HepG2 (cell line): Measurements from ENCODE around the gene SP140L. TPM values are rescaled to one million over a fixed set of nuclear protein-coding genes. Genes with fewer than 3 reads are reported as not detected.
A peak's percentile ranks its signal among the peaks of the same experiment; 100 is the strongest.

Experiments used
- E2F1 ChIP-seq: sonication (generic); formaldehyde crosslinking; IDR thresholded peaks from 2 replicates; pipeline ENCODE4 v1.5.0; 2020; ENCODE audit warnings: missing genetic modification reagents
- FOXA3 ChIP-seq: IDR thresholded peaks from 2 replicates; pipeline ENCODE4 v1.6.1; 2016; ENCODE audit warnings: missing genetic modification reagents, missing compliant biosample characterization
- HNRNPUL1 ChIP-seq: fragments of 200-400 bp; formaldehyde crosslinking; IDR thresholded peaks from 2 replicates; pipeline ENCODE4 v1.6.1; 2017; ENCODE audit warnings: low read depth, mild to moderate bottlenecking, low read length, moderate library complexity
- MAFK ChIP-seq, 2 experiments: IDR thresholded peaks in 1 of 2; conservative IDR thresholded peaks in 1 of 2; 2 replicates each; pipeline ENCODE4 v1.6.1; 2011; ENCODE audit warnings: improper control_type of control experiment in 2 of 2, low read length in 2 of 2
- MZF1 ChIP-seq: sonication (generic); formaldehyde crosslinking; IDR thresholded peaks from 2 replicates; pipeline ENCODE4 v1.8.1; 2023; ENCODE audit warnings: mild to moderate bottlenecking, missing genetic modification reagents, borderline replicate concordance
- NFKB2 ChIP-seq: sonication (generic); formaldehyde crosslinking; IDR thresholded peaks from 2 replicates; pipeline ENCODE4 v1.4.0; 2020; ENCODE audit warnings: missing genetic modification reagents, borderline replicate concordance
- PATZ1 ChIP-seq: sonication (generic); formaldehyde crosslinking; IDR thresholded peaks from 2 replicates; pipeline ENCODE4 v1.4.0; 2020; ENCODE audit warnings: missing genetic modification reagents
- POLR2G ChIP-seq: fragments of 200-400 bp; formaldehyde crosslinking; IDR thresholded peaks from 2 replicates; pipeline ENCODE4 v1.6.1; 2018; ENCODE audit warnings: mild to moderate bottlenecking, low read depth, low read length, moderate library complexity
- SALL1 ChIP-seq: sonication (generic); formaldehyde crosslinking; IDR thresholded peaks from 2 replicates; pipeline ENCODE4 v1.8.0; 2022; ENCODE audit warnings: mild to moderate bottlenecking, missing genetic modification reagents
- SNAPC5 ChIP-seq: sonication (generic); formaldehyde crosslinking; IDR thresholded peaks from 2 replicates; pipeline ENCODE4 v1.8.1; 2023; ENCODE audit warnings: mild to moderate bottlenecking, missing genetic modification reagents, borderline replicate concordance
- TEAD2 ChIP-seq: sonication (generic); formaldehyde crosslinking; IDR thresholded peaks from 2 replicates; pipeline ENCODE4 v1.9.0; 2021; ENCODE audit warnings: missing genetic modification reagents
- ZBTB3 ChIP-seq: sonication (generic); formaldehyde crosslinking; IDR thresholded peaks from 2 replicates; pipeline ENCODE4 v1.4.0; 2020; ENCODE audit warnings: low read depth, mild to moderate bottlenecking, moderate library complexity, missing genetic modification reagents, borderline replicate concordance
- ZFP91 ChIP-seq: sonication (generic); formaldehyde crosslinking; IDR thresholded peaks from 2 replicates; pipeline ENCODE4 v1.9.0; 2022; ENCODE audit warnings: missing genetic modification reagents, mild to moderate bottlenecking, borderline replicate concordance
- ZKSCAN8 ChIP-seq: IDR thresholded peaks from 2 replicates; pipeline ENCODE4 v1.6.1; 2016; ENCODE audit warnings: borderline replicate concordance, missing genetic modification reagents, missing compliant biosample characterization
- ZNF274 ChIP-seq: sonication (generic); formaldehyde crosslinking; IDR thresholded peaks from 2 replicates; pipeline ENCODE4 v1.5.1; 2020; ENCODE audit warnings: mild to moderate bottlenecking, missing genetic modification reagents
- ZNF329 ChIP-seq: sonication (generic); formaldehyde crosslinking; IDR thresholded peaks from 2 replicates; pipeline ENCODE4 v1.9.0; 2021; ENCODE audit warnings: low read depth, mild to moderate bottlenecking, missing genetic modification reagents
- ZNF414 ChIP-seq: sonication (generic); formaldehyde crosslinking; IDR thresholded peaks from 2 replicates; pipeline ENCODE4 v1.5.0; 2020; ENCODE audit warnings: missing genetic modification reagents
- ZNF431 ChIP-seq: sonication (generic); formaldehyde crosslinking; IDR thresholded peaks from 2 replicates; pipeline ENCODE4 v1.9.0; 2022; ENCODE audit warnings: missing genetic modification reagents, low read depth, mild to moderate bottlenecking, borderline replicate concordance
- ZNF576 ChIP-seq: sonication (generic); formaldehyde crosslinking; IDR thresholded peaks from 2 replicates; pipeline ENCODE4 v1.4.0; 2020; ENCODE audit warnings: mild to moderate bottlenecking, missing genetic modification reagents
- ZNF619 ChIP-seq: sonication (generic); formaldehyde crosslinking; IDR thresholded peaks from 2 replicates; pipeline ENCODE4 v1.4.0; 2020; ENCODE audit warnings: mild to moderate bottlenecking, missing genetic modification reagents
- ZNF674 ChIP-seq: sonication (generic); formaldehyde crosslinking; IDR thresholded peaks from 2 replicates; pipeline ENCODE4 v1.5.0; 2020; ENCODE audit warnings: low read depth, mild to moderate bottlenecking, missing genetic modification reagents
- ZNF780A ChIP-seq: sonication (generic); formaldehyde crosslinking; IDR thresholded peaks from 2 replicates; pipeline ENCODE4 v1.8.0; 2022; ENCODE audit warnings: mild to moderate bottlenecking, missing genetic modification reagents, moderate library complexity
- ZSCAN12 ChIP-seq: sonication (generic); formaldehyde crosslinking; IDR thresholded peaks from 2 replicates; pipeline ENCODE4 v1.9.0; 2021; ENCODE audit warnings: mild to moderate bottlenecking, missing genetic modification reagents
- ZSCAN25 ChIP-seq: sonication (generic); formaldehyde crosslinking; IDR thresholded peaks from 2 replicates; pipeline ENCODE4 v1.8.0; 2022; ENCODE audit warnings: mild to moderate bottlenecking, missing genetic modification reagents
- polyA plus RNA-seq, 8 experiments: library from polyadenylated mRNA; depleted of rRNA in 3 of 8; stranded (reverse) in 7 of 8; unstranded in 1 of 8; fragments of >200 nt; fragmentation: Illumina TruSeq in 4 of 8; extraction: Trizol in 4 of 8; gene quantifications; 2 replicates each; pipeline versions ENCODE4 v1.2.1 to v1.2.3, GENCODE V29; 2011 to 2016; ENCODE audit warnings: low read depth in 4 of 8, missing spikeins in 1 of 8, mixed read lengths in 1 of 8; ENCODE audit not compliant: insufficient read depth in 1 of 8
- total RNA-seq, 5 experiments: library from RNA; depleted of rRNA; stranded (reverse); fragments of >200 nt; fragmentation: Illumina TruSeq; extraction: Trizol; gene quantifications; 2 replicates each; pipeline ENCODE4 v1.2.3, GENCODE V29; 2016; ENCODE audit warnings: low read depth in 1 of 5

The SP140L gene
- total and polyA plus RNA-seq, 2 of the 13 experiments (the other 11 are each of a cell fraction or from before 2014, with no cell fraction given), result 10.9 to 17.5 TPM

GRCh38 chr2:230305416-230306275, 21.3 kb upstream of the SP140L start (continued):
- TF ChIP-seq PATZ1 (CRISPR knock-in tag), result 0 out of 2 replicates have a peak, but pooled peaks have one; percentile 19
- TF ChIP-seq ZSCAN25, result peak; percentile 20; the same call in 1 of the 2 replicates
- no peak for TF ChIP-seq SNAPC5 (CRISPR knock-in tag)
- no peak for TF ChIP-seq ZNF414 (CRISPR knock-in tag)
- TF ChIP-seq MAFK (conservative IDR thresholded peaks at IDR 0.05 in 1 of 2, IDR thresholded peaks at IDR 0.05 in 1 of 2; ENCODE audit: low read length in 2 of 2), result no peak
- TF ChIP-seq ZSCAN12 (CRISPR knock-in tag), result no peak
- TF ChIP-seq ZNF780A (CRISPR knock-in tag), result no peak
- no peak for TF ChIP-seq NFKB2 (CRISPR knock-in tag)
- no peak for TF ChIP-seq ZNF329 (CRISPR knock-in tag)
- no peak for TF ChIP-seq HNRNPUL1
- TF ChIP-seq FOXA3, result no peak
- TF ChIP-seq ZNF674, result no peak
- TF ChIP-seq TEAD2 (CRISPR knock-in tag), result no peak
- TF ChIP-seq POLR2G, result no peak
- TF ChIP-seq E2F1 (CRISPR knock-in tag), result no peak
- TF ChIP-seq ZNF274 (CRISPR knock-in tag), result peak; percentile 70; the same call in 1 of the 2 replicates
- TF ChIP-seq MZF1, result no peak
- peak; percentile 2; the same call in 1 of the 2 replicates for TF ChIP-seq SALL1 (CRISPR knock-in tag)
- TF ChIP-seq ZNF431, result no peak
- no peak for TF ChIP-seq ZNF576 (CRISPR knock-in tag)
- TF ChIP-seq ZBTB3, result no peak
- no peak for TF ChIP-seq ZNF619
- no peak for TF ChIP-seq ZFP91
- no peak for TF ChIP-seq ZKSCAN8 (CRISPR knock-in tag)
